HepG2 (cell line): ENCODE data around the gene ARMH1. TPM values are rescaled to one million over a fixed set of nuclear protein-coding genes. Genes with fewer than 3 reads are reported as not detected.

ENCODE experiments used
- AKNA ChIP-seq: sonication (generic); formaldehyde crosslinking; IDR thresholded peaks from 2 replicates; pipeline ENCODE4 v1.4.0; 2020; ENCODE audit warnings: missing genetic modification reagents, borderline replicate concordance
- ATF7-NPFF ChIP-seq: sonication (generic); formaldehyde crosslinking; IDR thresholded peaks from 2 replicates; pipeline ENCODE4 v1.8.1; 2023; ENCODE audit warnings: mild to moderate bottlenecking, low read depth, missing genetic modification reagents, moderate library complexity
- GABPB1 ChIP-seq: IDR thresholded peaks from 2 replicates; pipeline ENCODE4 v1.6.1; 2016; ENCODE audit warnings: mild to moderate bottlenecking, missing genetic modification reagents, moderate library complexity, missing compliant biosample characterization
- JARID2 ChIP-seq: sonication (generic); formaldehyde crosslinking; IDR thresholded peaks from 2 replicates; pipeline ENCODE4 v1.8.1; 2023; ENCODE audit warnings: missing genetic modification reagents, inconsistent platforms; ENCODE audit not compliant: insufficient replicate concordance
- KDM4B ChIP-seq: sonication (generic); formaldehyde crosslinking; IDR thresholded peaks from 2 replicates; pipeline ENCODE4 v1.4.0; 2020; ENCODE audit warnings: missing genetic modification reagents
- KLF16 ChIP-seq, 2 experiments: sonication (generic) in 1 of 2; formaldehyde crosslinking in 1 of 2; IDR thresholded peaks; 2 replicates each; pipeline versions ENCODE4 v1.6.1 to v1.8.0; 2016 to 2023; ENCODE audit warnings: missing genetic modification reagents in 2 of 2, missing compliant biosample characterization in 1 of 2
- NFE2 ChIP-seq: sonication (generic); formaldehyde crosslinking; IDR thresholded peaks from 2 replicates; pipeline ENCODE4 v1.4.0; 2020; ENCODE audit warnings: missing genetic modification reagents
- PRPF4 ChIP-seq: fragments of 200-400 bp; formaldehyde crosslinking; IDR thresholded peaks from 2 replicates; pipeline ENCODE4 v1.6.1; 2016; ENCODE audit warnings: low read length, low read depth; ENCODE audit not compliant: poor library complexity, severe bottlenecking
- RBAK ChIP-seq: sonication (generic); formaldehyde crosslinking; IDR thresholded peaks from 2 replicates; pipeline ENCODE4 v1.5.1; 2020; ENCODE audit warnings: mild to moderate bottlenecking, missing genetic modification reagents
- SP4 ChIP-seq: sonication (generic); formaldehyde crosslinking; IDR thresholded peaks from 2 replicates; pipeline ENCODE4 v1.8.1; 2023; ENCODE audit warnings: mild to moderate bottlenecking, missing genetic modification reagents
- STAT6 ChIP-seq: sonication (generic); formaldehyde crosslinking; IDR thresholded peaks from 2 replicates; pipeline ENCODE4 v1.4.0; 2020; ENCODE audit warnings: missing genetic modification reagents, mild to moderate bottlenecking, borderline replicate concordance
- TCF12 ChIP-seq, 2 experiments: fragments of 450-650 bp in 1 of 2; sonication (generic) in 1 of 2; formaldehyde crosslinking in 1 of 2; IDR thresholded peaks; 2 replicates each; pipeline versions ENCODE4 v1.6.1 to v1.8.0; 2017 to 2022; ENCODE audit warnings: antibody characterized with exemption in 1 of 2, mild to moderate bottlenecking in 1 of 2, missing genetic modification reagents in 1 of 2, moderate library complexity in 1 of 2
- ZFYVE20 ChIP-seq: sonication (generic); formaldehyde crosslinking; IDR thresholded peaks from 2 replicates; pipeline ENCODE4 v1.8.0; 2023; ENCODE audit warnings: low read depth, mild to moderate bottlenecking, moderate library complexity, missing genetic modification reagents, borderline replicate concordance
- ZNF12 ChIP-seq: sonication (generic); formaldehyde crosslinking; IDR thresholded peaks from 2 replicates; pipeline ENCODE4 v1.5.0; 2020; ENCODE audit warnings: missing genetic modification reagents
- ZNF333 ChIP-seq: sonication (generic); formaldehyde crosslinking; IDR thresholded peaks from 2 replicates; pipeline ENCODE4 v1.4.0; 2020; ENCODE audit warnings: mild to moderate bottlenecking, missing genetic modification reagents, borderline replicate concordance
- ZNF501 ChIP-seq: sonication (generic); formaldehyde crosslinking; IDR thresholded peaks from 2 replicates; pipeline ENCODE4 v1.5.1; 2020; ENCODE audit warnings: mild to moderate bottlenecking, moderate library complexity, missing genetic modification reagents
- ZNF558 ChIP-seq: sonication (generic); formaldehyde crosslinking; IDR thresholded peaks from 2 replicates; pipeline ENCODE4 v1.9.0; 2022; ENCODE audit warnings: mild to moderate bottlenecking, missing genetic modification reagents, borderline replicate concordance
- ZNF749 ChIP-seq: sonication (generic); formaldehyde crosslinking; IDR thresholded peaks from 2 replicates; pipeline ENCODE4 v1.8.0; 2022; ENCODE audit warnings: mild to moderate bottlenecking, missing genetic modification reagents, moderate library complexity, borderline replicate concordance
- ZNF879 ChIP-seq: sonication (generic); formaldehyde crosslinking; IDR thresholded peaks from 2 replicates; pipeline ENCODE4 v1.8.1; 2023; ENCODE audit warnings: missing genetic modification reagents
- polyA plus RNA-seq, 8 experiments: library from polyadenylated mRNA; depleted of rRNA in 3 of 8; stranded (reverse) in 7 of 8; unstranded in 1 of 8; fragments of >200 nt; fragmentation: Illumina TruSeq in 4 of 8; extraction: Trizol in 4 of 8; gene quantifications; 2 replicates each; pipeline versions ENCODE4 v1.2.1 to v1.2.3, GENCODE V29; 2011 to 2016; ENCODE audit warnings: low read depth in 4 of 8, missing spikeins in 1 of 8, mixed read lengths in 1 of 8; ENCODE audit not compliant: insufficient read depth in 1 of 8
- total RNA-seq, 5 experiments: library from RNA; depleted of rRNA; stranded (reverse); fragments of >200 nt; fragmentation: Illumina TruSeq; extraction: Trizol; gene quantifications; 2 replicates each; pipeline ENCODE4 v1.2.3, GENCODE V29; 2016; ENCODE audit warnings: low read depth in 1 of 5

The ARMH1 gene
- total and polyA plus RNA-seq, 2 of the 13 experiments (the other 11 are each of a cell fraction or from before 2014, with no cell fraction given): 0.69 TPM; not detected in 1

GRCh38 chr1:44707959-44708831 lies 33.7 kb downstream of the ARMH1 start (continued):
- TF ChIP-seq ZFYVE20 (CRISPR knock-in tag) (no peak), ZNF558 (no peak), STAT6 (CRISPR knock-in tag) (0 out of 2 replicates have a peak, but pooled peaks have one; percentile 51), ZNF501 (CRISPR knock-in tag) (peak; percentile 52), PRPF4 (no peak), AKNA (no peak), JARID2 (CRISPR knock-in tag) (no peak), NFE2 (CRISPR knock-in tag) (no peak), TCF12 (IDR thresholded peaks at IDR 0.05) (no peak), TCF12 (CRISPR knock-in tag; IDR thresholded peaks at IDR 0.05) (no peak), KDM4B (CRISPR knock-in tag) (no peak), ZNF879 (CRISPR knock-in tag) (no peak), ZNF333 (CRISPR knock-in tag) (no peak), ATF7-NPFF (CRISPR knock-in tag) (no peak), RBAK (CRISPR knock-in tag) (no peak), GABPB1 (no peak), KLF16 (CRISPR knock-in tag; IDR thresholded peaks at IDR 0.05) (no peak), ZNF12 (CRISPR knock-in tag) (no peak), SP4 (CRISPR knock-in tag) (no peak), ZNF749 (no peak)
